Thyroid gland (tissue), 4 donors: Measurements from ENCODE around the gene CLEC11A. TPM values are rescaled to one million over a fixed set of nuclear protein-coding genes. Genes with fewer than 3 reads are reported as not detected.

ENCODE experiments used
- DNase-seq, 2 donors: peaks; one replicate each; pipeline ENCODE4 v3.0.0-alpha.2; 2019
- H3K27ac ChIP-seq, 3 donors: fragments of 200-600 bp; sonication (generic); 1 replicate in 2 of 3; 2 replicates in 1 of 3; pipeline ENCODE4 v1.5.1; 2016 to 2019; ENCODE audit warnings: mild to moderate bottlenecking in 1 of 3, moderate library complexity in 1 of 3
- H3K27me3 ChIP-seq: fragments of 200-600 bp; sonication (generic); one replicate; pipeline ENCODE4 v1.5.1; 2019
- H3K36me3 ChIP-seq, 2 donors: fragments of 200-600 bp; sonication (generic); one replicate each; pipeline ENCODE4 v1.5.1; 2016 to 2019
- H3K4me1 ChIP-seq, 2 donors: fragments of 200-600 bp; sonication (generic); one replicate each; pipeline ENCODE4 v1.5.1; 2017 to 2019
- H3K4me3 ChIP-seq, 3 donors: fragments of 200-600 bp; sonication (generic); replicated peaks in 1 of 3; 1 replicate in 2 of 3; 2 replicates in 1 of 3; pipeline ENCODE4 v1.5.1; 2016; ENCODE audit warnings: mild to moderate bottlenecking in 1 of 3
- H3K9me3 ChIP-seq: fragments of 200-600 bp; sonication (generic); one replicate; pipeline ENCODE4 v1.5.1; 2017
- POLR2A ChIP-seq, 2 donors: fragments of 450-650 bp; IDR thresholded peaks; one replicate each; pipeline ENCODE4 v1.6.1; 2017; ENCODE audit warnings: antibody characterized with exemption in 2 of 2, mild to moderate bottlenecking in 2 of 2, moderate library complexity in 1 of 2
- WGBS, 2 donors: methylation state at CpG; one replicate each; pipeline ENCODE4 v1.1.5; 2017; 5-methylcytosine and 5-hydroxymethylcytosine counted together
- intact Hi-C: fragments of 100-400 bp; cut with DNase I; formaldehyde crosslinking; loops from one replicate; pipeline ENCODE4 v1.15.1; 2023
- total RNA-seq, 4 donors: library from RNA; depleted of rRNA; stranded (reverse); fragments of >200 nt; gene quantifications; one replicate each; pipeline ENCODE4 v1.2.3, GENCODE V29; 2016
- TF ChIP-seq, protein P1 (sequence below), 6 experiments: fragments of 200-600 bp in 3 of 6; fragments of 450-650 bp in 3 of 6; sonication (generic) in 3 of 6; IDR thresholded peaks; one replicate each; pipeline ENCODE4 v1.5.1; 2016 to 2019; ENCODE audit warnings: antibody characterized with exemption in 6 of 6, mild to moderate bottlenecking in 2 of 6, inconsistent platforms in 1 of 6, moderate library complexity in 1 of 6

The CLEC11A gene
- total RNA-seq, 4 donors from 2014 or later: 5.0 to 16.0 (median 8.9) TPM

DNA sequence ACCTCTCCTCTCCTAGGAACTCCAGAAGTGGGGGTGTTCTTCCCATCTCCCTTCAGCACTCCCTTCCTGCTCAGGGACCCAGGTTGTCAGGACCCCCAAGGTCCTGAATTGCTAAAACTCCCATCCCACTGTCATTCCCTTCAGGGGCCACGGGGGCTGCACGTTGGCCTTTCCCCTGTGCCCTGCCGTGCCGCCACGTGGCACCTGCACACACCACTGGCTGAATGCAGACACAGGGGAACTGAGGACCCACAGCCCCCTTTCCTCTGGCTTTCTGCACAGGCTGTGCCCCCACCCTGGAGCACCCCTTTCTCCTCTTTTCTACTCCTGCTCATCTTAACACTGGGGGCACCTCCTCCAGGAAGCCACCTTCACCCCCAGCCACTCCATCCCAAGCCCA, 12.6 kb upstream of the CLEC11A start:
- TF ChIP-seq POLR2A (IDR thresholded peaks at IDR 0.05): no peak
- TF ChIP-seq, protein P1, sequence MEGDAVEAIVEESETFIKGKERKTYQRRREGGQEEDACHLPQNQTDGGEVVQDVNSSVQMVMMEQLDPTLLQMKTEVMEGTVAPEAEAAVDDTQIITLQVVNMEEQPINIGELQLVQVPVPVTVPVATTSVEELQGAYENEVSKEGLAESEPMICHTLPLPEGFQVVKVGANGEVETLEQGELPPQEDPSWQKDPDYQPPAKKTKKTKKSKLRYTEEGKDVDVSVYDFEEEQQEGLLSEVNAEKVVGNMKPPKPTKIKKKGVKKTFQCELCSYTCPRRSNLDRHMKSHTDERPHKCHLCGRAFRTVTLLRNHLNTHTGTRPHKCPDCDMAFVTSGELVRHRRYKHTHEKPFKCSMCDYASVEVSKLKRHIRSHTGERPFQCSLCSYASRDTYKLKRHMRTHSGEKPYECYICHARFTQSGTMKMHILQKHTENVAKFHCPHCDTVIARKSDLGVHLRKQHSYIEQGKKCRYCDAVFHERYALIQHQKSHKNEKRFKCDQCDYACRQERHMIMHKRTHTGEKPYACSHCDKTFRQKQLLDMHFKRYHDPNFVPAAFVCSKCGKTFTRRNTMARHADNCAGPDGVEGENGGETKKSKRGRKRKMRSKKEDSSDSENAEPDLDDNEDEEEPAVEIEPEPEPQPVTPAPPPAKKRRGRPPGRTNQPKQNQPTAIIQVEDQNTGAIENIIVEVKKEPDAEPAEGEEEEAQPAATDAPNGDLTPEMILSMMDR (IDR thresholded peaks at IDR 0.05): no peak
- intact Hi-C loops: no loop called here
- 89 to 94% methylated on average over 5 of the region's 5 CpGs for WGBS, 2 donors

DNA sequence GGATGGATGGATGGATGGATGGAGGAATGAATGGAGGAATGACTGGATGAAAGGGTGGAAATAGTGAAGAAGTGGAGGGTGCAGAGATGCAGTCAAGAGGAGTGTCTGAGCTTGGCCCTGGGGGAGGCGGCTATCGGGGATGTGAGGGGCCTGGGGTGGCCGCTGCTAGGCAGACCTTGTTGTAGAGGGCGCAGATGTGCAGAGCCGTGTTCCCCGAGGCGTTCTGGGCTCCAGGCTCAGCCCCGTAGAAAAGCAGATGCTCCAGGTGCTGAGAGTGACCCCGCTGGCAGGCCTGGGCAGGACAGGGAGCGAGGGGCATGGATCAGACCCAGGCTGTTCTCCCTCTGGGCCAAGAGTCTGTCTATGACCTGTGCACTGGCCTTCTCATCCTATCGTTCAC, 12.0 kb upstream of the CLEC11A start:
- TF ChIP-seq POLR2A (IDR thresholded peaks at IDR 0.05): no peak
- TF ChIP-seq, protein P1 (IDR thresholded peaks at IDR 0.05): no peak
- 78 to 92% methylated on average over 10 to 11 of the region's 11 CpGs for WGBS, 2 donors
- no peaks in the 10 kb centered on the region for H3K4me1 ChIP-seq
- H3K27ac ChIP-seq: no peak overlapping the region
- intact Hi-C loops: no loop called here
- no peaks in the 10 kb centered on the region for H3K27me3 ChIP-seq
- no peaks in the 10 kb centered on the region for H3K9me3 ChIP-seq
- no peak for DNase-seq
- H3K4me3 ChIP-seq: no peak overlapping the region
- no peaks in the 10 kb centered on the region for H3K36me3 ChIP-seq

More for the DNA sequence above, 12.6 kb upstream of the CLEC11A start:
- Histone ChIP-seq H3K9me3 (no peaks in the 10 kb centered on the region), H3K36me3 (no peaks in the 10 kb centered on the region), H3K27me3 (no peaks in the 10 kb centered on the region), H3K4me3 (no peak overlapping the region), H3K4me1 (no peaks in the 10 kb centered on the region), H3K27ac (no peak overlapping the region)
- no peak for DNase-seq

DNA sequence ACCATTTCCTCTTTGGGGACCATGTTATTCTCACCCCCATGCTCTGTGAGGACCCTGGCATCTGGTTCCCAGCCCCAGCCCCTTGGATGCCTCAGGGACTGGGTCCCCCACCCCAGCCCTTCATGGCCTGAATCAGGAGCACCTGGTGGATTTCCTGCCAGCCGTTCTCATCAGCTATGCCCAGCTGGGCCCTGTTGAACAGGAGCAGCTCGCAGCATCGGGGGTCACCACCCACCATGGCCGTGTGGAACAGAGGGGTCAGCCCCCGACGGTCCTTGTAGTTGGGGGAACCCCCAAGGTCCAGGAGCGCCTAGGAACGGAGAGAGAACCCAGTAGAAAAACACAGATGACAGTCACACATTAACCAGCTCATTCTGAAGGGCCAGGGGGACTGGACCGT, 11.4 kb upstream of the CLEC11A start:
- Histone ChIP-seq H3K27me3 (no peaks in the 10 kb centered on the region), H3K27ac (no peak overlapping the region), H3K4me3 (no peak overlapping the region), H3K36me3 (no peaks in the 10 kb centered on the region), H3K4me1 (no peaks in the 10 kb centered on the region), H3K9me3 (no peaks in the 10 kb centered on the region)
- TF ChIP-seq, protein P1 (IDR thresholded peaks at IDR 0.05): no peak
- TF ChIP-seq POLR2A (IDR thresholded peaks at IDR 0.05): no peak
- WGBS, 2 donors: 86 to 89% methylated on average over 7 to 9 of the region's 9 CpGs
- intact Hi-C loops: no loop called here
- DNase-seq: no peak

DNA sequence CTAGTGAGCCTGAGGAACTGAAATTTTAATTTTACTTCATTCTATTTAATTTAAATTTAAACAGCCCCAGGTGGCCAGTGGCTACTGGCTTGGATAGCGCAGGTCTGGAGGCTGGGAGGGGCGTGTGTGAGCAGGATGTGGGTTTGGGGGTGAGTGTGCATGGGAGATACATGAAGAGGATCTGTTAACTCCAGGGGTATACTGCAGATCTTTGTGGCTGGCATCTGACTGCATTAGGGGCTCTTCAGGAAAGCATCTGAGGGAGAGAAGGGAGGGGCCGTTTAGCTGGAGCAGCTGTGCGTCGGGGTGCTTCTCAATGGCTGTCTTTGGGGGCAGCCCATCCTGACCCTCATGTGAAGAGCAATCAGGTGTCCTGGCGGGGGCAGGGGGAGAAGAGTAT, 10.3 kb upstream of the CLEC11A start:
- 64 to 70% methylated on average over 6 of the region's 6 CpGs for WGBS, 2 donors
- TF ChIP-seq, protein P1 (IDR thresholded peaks at IDR 0.05): no peak
- no peak for TF ChIP-seq POLR2A (IDR thresholded peaks at IDR 0.05)
- Histone ChIP-seq H3K27me3 (peaks cover 4% of the 10 kb centered on the region), H3K4me3 (no peak overlapping the region), H3K36me3 (no peaks in the 10 kb centered on the region), H3K27ac (no peak overlapping the region), H3K4me1 (no peaks in the 10 kb centered on the region), H3K9me3 (no peaks in the 10 kb centered on the region)
- intact Hi-C loops: no loop called here
- DNase-seq: no peak

DNA sequence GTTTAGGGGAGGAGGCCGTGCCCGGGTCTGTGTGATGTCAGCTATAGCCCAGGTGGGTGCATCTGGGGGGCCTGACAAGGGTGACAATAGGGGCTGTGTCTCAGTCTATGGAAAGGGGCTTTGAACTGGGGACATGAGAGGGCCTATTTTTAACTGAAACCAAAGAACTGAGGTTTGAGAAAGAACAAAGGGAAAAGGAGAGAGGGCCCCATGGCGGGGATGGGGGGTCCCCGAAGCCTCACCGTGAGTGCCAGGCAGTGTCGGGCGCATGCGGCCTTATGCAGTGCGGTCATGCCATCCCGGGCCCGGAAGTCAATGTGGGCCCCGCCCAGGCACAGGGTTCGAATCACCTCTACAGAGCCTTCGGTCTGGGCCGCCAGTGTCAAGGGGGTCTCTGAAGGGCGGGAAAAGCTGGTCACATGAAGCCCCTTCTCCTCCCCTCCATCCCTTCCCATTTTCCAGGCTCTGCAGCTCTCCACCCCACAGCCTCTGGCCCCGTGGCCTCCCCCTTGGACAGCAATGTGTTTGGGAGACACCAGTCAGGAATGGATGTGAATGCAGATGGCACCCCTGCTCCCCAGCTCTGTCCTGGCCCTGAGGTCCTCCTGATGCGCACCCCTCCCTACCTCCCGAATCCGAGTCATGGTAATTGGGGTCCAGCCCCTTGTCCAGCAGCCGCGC, 9.5 kb upstream of the CLEC11A start:
- peaks cover 5 to 8% of the 10 kb centered on the region in 2 donors for H3K4me1 ChIP-seq
- no peak for DNase-seq
- H3K27ac ChIP-seq: no peak overlapping the region
- no peaks in the 10 kb centered on the region for H3K9me3 ChIP-seq
- no peaks in the 10 kb centered on the region for H3K36me3 ChIP-seq
- TF ChIP-seq POLR2A (IDR thresholded peaks at IDR 0.05): no peak
- TF ChIP-seq, protein P1 (IDR thresholded peaks at IDR 0.05): no peak
- 86 to 89% methylated on average over 22 of the region's 22 CpGs for WGBS, 2 donors
- no peak overlapping the region for H3K4me3 ChIP-seq
- intact Hi-C loops: no loop called here
- peaks cover 11% of the 10 kb centered on the region for H3K27me3 ChIP-seq
